Inflammatory macrophage treated with lipopolysaccharide for 4 hours (primary cell): ENCODE measurements around the gene FYCO1.

Experiments
- DNase-seq: peaks from one replicate; pipeline ENCODE4 v3.0.0-alpha.2; 2020

FYCO1 gene

DNA sequence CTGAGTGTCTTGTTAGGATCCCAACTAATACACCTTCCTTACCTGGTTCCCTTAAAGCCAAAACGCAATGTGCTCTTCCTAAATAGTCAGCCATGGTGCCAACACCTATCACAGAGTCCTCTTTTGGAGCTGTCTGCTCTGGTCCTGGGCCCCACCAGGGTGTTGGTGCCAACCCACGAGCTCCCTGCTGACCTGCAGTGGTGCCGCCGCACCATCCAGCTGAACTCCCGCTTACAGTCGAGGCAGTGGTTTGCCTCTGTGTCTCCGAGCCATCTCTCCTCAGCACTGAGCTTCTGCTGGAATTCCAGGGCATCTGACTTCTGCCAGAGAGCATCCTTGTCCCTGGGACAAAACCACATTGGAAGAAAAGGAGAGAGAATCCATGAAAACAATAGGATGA lies 36.4 kb downstream of the FYCO1 start:
- no peak for DNase-seq

DNA sequence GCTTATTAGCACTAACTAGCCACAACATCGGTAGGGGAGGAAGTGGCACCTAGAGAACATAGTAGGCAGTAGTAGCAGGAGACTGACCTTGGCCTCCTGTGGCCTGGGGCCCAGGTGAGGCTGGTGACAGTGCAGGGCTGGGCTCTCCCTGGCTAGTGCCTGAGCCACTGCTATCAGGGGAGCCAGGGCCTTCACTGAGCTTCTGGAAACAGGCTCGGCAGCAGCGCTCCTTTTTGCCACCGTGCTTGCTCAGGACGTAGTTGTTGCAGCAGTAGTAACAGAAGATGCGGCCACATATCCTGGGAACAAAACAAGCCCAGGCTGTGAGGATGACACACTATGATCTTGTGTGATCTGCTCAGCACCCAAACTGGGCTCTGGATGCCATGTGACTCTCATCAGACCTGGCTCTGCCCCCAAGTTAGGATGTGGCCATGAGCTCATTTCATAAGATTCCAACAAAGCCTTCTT lies 37.3 kb downstream of the FYCO1 start:
- peak; percentile 20 for DNase-seq

DNA sequence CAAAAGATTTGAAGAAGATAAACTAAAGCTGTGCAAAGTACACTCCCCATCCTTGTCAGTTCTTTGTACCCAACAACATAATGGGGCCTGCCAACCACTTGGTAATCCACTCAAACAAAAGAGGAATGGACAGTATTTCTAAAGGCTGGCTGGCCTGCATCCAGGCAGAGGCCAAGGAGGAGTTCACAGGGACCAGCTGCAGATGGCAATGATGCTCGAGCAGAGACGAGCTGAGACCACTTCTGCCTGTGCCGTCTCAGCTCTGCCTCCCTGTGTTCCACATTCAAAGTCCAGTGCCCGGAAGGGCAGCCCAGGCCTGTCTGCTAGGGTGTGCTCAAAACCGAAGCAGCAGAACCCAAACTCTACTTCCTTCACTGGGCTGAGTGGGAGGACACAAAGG lies 38.0 kb downstream of the FYCO1 start:
- peak; percentile 6 for DNase-seq

GRCh38 chr3:45955706-45956105 lies 39.9 kb downstream of the FYCO1 start:
- DNase-seq, result no peak

DNA sequence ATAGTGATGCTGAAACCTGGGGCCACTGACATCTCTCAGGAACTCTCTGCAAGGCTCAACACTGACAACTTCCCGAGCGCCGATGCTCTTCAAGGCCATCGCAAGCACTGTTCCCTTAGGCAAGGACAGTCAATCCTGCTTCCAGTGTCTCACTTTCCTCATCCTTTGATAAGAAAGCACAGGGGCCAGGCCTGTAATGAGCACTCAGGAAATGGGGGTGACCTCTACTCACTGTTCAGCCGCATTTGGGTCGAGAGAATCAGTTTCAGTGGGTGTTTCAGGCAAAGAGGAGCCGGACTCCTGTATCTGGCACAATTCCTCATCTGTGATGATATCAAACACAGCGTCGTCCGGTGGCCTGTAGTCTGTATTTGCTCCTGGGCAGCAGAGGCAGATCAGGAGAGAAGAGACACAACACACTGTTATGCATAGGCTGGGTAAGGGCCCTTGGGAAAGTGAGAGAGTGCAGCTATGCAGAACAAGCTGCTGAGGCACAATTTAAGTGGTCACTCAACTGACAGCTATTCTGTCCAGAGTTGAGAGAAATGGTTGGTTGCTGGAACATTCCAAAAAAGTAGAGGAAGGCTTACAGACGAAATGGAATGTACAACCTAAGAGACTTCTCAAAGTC lies 40.5 kb downstream of the FYCO1 start:
- no peak for DNase-seq

DNA sequence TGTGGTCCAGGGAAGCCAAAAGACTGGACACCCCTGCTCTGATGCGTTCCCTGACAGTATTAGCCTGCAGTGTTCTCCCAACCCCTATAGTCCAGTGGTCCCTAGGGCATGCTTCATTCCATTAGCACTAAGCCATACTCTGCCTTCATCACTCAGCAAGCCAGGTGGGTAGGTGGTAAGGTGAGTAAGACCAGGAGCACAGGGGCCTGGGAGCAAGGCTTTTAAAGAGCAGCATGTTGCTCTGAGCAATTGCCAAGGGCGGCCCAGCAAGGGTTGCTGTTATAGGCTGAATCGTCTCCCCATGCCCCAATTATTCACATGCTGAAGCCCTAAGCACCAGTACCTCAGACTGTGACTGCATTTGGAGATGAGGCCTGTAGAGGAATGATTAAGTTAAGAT lies 41.3 kb downstream of the FYCO1 start:
- no peak for DNase-seq

DNA sequence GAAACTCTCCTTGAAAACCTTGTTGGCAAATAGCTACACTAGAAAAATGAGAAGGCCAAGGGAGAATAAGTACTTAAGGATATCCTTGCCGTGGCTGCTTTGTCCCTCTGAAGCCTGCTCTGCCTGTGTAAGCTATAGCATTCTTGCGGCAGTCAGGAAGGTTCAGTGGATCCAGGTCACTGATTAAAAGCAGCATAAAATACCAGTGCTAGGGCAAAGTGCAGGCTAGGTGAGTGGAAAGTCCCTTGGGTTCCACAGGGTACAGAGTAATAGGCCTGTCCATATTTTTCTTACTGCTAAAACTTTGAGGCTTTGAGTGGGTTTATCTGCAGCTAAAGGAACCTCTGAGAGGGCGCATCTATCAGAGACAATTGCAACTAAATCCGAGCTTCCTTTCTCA lies 42.1 kb downstream of the FYCO1 start:
- DNase-seq, result no peak

DNA sequence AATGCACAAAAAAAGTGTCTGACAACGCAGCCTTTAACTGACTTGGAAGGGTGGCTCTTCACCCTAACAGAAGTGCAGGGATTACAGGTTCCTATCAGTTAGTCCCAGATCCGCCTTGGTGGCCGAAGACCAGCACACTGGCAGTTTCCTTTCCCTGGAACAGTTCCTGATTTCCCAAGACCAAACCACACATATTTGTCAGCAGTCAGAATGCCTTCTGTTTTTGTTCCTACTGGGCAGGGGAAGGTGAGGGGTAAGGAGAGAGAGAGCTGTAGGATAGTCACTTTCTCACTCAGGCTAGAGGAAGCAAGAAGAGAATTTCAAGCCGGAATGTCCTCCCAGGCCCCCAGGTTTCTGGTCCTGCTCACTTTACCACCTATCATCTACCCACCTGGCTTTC lies 43.2 kb downstream of the FYCO1 start:
- DNase-seq, result no peak

GRCh38 chr3:45951946-45952345 lies 43.7 kb downstream of the FYCO1 start:
- no peak for DNase-seq

DNA sequence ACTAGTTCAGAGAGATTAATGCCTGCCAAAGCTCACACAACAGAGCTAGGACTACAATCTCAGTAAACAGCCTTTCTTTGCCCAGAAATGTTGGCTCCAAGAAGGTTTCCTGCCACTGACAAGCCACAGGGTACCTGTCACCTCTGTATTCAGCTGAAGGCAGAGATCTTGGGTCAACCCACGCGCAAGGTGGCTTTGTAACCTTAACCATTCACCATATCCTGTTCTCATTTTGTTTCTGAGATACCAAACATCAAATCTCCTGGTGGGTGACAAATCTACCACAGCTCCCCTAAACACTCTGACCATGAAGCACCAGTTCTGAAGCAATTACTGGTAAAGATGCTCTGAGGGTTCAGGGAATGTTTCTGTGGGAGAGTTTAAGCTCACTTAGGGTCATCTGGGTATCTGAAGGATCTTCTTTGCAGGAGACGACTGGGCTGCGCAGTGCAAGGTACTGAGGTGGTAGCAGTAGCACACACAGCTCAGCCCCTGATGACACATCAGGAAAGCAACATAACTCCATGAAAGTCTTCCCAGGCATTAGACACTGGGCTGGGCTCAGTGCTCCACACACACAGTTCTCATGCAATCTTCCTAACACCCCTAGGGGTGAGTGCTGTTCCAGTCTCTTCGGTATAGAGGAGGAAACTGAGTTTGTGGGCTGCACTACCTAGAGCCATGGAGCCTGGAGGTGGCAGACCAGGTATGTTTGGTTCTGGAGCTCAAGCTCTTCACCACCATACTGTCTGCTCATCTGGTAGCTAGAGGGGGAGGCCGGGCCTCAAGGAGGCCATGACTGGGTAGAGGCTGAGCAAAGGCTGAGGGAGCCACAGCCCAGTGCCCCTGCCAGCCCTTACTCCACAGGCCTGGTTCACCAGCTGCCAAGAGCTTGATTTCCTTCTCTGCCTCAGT lies 44.7 kb downstream of the FYCO1 start:
- DNase-seq, result no peak

DNA sequence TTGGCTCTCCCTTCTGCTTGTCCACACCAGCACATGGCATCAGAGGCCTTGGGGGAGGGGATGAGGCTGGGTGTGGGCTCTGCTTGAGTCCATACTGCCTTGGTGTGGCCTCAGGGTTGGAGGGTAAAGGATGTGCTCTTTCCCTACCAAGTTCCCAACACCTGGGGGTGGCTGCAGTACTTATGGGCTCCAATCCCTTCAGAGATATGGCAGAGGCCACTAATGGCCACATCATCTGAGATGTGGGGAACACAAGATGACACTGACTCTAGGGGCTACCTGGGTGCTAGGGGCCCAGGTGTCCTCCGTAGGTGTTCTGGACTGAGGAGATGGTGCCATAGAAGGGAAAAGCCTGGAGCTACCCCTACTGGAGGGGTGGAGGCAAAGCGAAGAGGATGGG lies 45.5 kb downstream of the FYCO1 start:
- DNase-seq, result no peak

GRCh38 chr3:45949432-45949831 lies 46.2 kb downstream of the FYCO1 start:
- no peak for DNase-seq

GRCh38 chr3:45948881-45949280 lies 46.7 kb downstream of the FYCO1 start:
- DNase-seq, result no peak

GRCh38 chr3:45948311-45948781 lies 47.3 kb downstream of the FYCO1 start:
- no peak for DNase-seq

- no peak for DNase-seq
These were observed 48.3 kb downstream of the FYCO1 start for GRCh38 chr3:45947361-45947760.

DNA sequence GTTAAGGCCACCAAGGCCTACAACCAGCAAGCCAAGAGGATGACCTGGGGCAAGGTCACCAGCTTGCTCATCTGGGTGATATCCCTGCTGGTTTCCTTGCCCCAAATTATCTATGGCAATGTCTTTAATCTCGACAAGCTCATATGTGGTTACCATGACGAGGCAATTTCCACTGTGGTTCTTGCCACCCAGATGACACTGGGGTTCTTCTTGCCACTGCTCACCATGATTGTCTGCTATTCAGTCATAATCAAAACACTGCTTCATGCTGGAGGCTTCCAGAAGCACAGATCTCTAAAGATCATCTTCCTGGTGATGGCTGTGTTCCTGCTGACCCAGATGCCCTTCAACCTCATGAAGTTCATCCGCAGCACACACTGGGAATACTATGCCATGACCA lies 48.7 kb downstream of the FYCO1 start:
- DNase-seq, result no peak

GRCh38 chr3:45946307-45946706 lies 49.3 kb downstream of the FYCO1 start:
- DNase-seq, result no peak

GRCh38 chr3:45944830-45945620 lies 50.6 kb downstream of the FYCO1 start:
- no peak for DNase-seq

- no peak for DNase-seq
These were observed 52.3 kb downstream of the FYCO1 start, which contains the start of gene CXCR6 for GRCh38 chr3:45943207-45943846. CXCR6 (plus strand) TSS chr3:45943464; CDS start chr3:45946482, 3,018 bp downstream.

GRCh38 chr3:45942051-45942825 lies 53.4 kb downstream of the FYCO1 start:
- no peak for DNase-seq

GRCh38 chr3:45940781-45941365 lies 54.8 kb downstream of the FYCO1 start:
- DNase-seq, result no peak
